HG03354 (cell line): ENCODE data around the gene MAFB.

Experiments
- ATAC-seq: cut with Tn5 transposase; IDR thresholded peaks from one replicate; pipeline ENCODE4 v1.9.1; 2021; ENCODE audit warnings: mild to moderate bottlenecking; ENCODE audit not compliant: unreplicated experiment, poor library complexity, severe bottlenecking

MAFB gene

GRCh38 chr20:40638414-40638813 is 50.6 kb downstream of the MAFB start:
- ATAC-seq = no peak

DNA sequence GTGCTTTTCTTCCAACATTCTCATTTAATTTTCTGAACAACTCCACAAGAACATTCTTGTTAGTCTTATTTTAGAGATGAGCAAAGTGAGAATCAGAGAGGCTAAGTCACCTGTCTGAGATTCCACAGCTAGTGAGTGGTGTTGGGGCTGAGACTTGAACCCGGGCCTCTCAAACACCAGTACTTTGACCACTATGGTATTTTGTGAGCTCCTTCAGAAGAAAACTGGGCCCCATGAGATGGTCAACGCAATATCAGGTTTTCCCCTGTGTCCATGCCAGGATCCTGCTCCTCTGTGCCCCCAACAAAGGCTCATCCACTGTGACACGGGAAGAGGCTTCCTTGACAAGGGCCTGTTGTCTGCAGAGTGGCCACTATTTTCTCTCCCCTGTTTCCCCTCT is 51.9 kb downstream of the MAFB start:
- ATAC-seq = no peak

DNA sequence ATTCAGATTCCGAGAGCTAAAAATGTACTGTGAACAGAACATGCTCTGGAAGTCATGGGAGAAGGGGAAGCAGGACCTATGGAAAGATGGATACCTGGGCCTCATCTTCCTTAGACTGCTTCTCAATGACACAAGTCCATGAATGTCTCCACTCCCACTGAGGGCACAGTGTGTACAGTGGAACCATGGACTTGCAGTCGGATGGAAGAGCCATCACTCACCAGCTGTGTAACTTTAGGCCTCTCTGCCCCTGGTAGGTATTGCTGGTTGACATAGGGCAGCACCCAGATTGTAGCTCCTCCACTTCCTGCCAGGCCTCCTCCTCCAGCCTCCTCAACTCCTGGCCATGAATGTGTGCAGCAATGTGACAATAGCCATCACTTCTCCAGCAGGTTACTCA is 52.5 kb downstream of the MAFB start:
- no peak for ATAC-seq

GRCh38 chr20:40635971-40636370 is 53.1 kb downstream of the MAFB start:
- ATAC-seq = no peak
